Measurements from ENCODE around the gene CEACAM3. TPM values are rescaled to one million over a fixed set of nuclear protein-coding genes. Genes with fewer than 3 reads are reported as not detected.
A peak's percentile ranks its signal among the peaks of the same experiment; 100 is the strongest.

The CEACAM3 gene
- total and polyA plus RNA-seq, 9 of the 15 experiments (the other 6 are each of a cell fraction or from before 2014, with no cell fraction given): not detected

- TF ChIP-seq CUX1 (CRISPR knock-in tag; IDR thresholded peaks at IDR 0.05) (no peak), ZKSCAN3 (CRISPR knock-in tag; IDR thresholded peaks at IDR 0.05) (no peak), ZC3H11A (IDR thresholded peaks at IDR 0.05; ENCODE audit: low read depth, low read length) (no peak), KHSRP (IDR thresholded peaks at IDR 0.05) (no peak)
These were observed 25.0 kb upstream of the CEACAM3 start (continued) for GRCh38 chr19:41771410-41771809.

GRCh38 chr19:41774515-41774980, 21.8 kb upstream of the CEACAM3 start:
- no peak for TF ChIP-seq PHB2 (IDR thresholded peaks at IDR 0.05; ENCODE audit: low read depth)
- TF ChIP-seq MTA3 (IDR thresholded peaks at IDR 0.05; ENCODE audit: borderline replicate concordance): no peak
- TF ChIP-seq, protein P1, sequence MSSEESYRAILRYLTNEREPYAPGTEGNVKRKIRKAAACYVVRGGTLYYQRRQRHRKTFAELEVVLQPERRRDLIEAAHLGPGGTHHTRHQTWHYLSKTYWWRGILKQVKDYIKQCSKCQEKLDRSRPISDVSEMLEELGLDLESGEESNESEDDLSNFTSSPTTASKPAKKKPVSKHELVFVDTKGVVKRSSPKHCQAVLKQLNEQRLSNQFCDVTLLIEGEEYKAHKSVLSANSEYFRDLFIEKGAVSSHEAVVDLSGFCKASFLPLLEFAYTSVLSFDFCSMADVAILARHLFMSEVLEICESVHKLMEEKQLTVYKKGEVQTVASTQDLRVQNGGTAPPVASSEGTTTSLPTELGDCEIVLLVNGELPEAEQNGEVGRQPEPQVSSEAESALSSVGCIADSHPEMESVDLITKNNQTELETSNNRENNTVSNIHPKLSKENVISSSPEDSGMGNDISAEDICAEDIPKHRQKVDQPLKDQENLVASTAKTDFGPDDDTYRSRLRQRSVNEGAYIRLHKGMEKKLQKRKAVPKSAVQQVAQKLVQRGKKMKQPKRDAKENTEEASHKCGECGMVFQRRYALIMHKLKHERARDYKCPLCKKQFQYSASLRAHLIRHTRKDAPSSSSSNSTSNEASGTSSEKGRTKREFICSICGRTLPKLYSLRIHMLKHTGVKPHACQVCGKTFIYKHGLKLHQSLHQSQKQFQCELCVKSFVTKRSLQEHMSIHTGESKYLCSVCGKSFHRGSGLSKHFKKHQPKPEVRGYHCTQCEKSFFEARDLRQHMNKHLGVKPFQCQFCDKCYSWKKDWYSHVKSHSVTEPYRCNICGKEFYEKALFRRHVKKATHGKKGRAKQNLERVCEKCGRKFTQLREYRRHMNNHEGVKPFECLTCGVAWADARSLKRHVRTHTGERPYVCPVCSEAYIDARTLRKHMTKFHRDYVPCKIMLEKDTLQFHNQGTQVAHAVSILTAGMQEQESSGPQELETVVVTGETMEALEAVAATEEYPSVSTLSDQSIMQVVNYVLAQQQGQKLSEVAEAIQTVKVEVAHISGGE (CRISPR knock-in tag; IDR thresholded peaks at IDR 0.05): peak in 1 of 3 experiments; percentile 24; a peak in 1 of 6 replicates
- TF ChIP-seq ETS2 (tag; IDR thresholded peaks at IDR 0.05; ENCODE audit: borderline replicate concordance, poor library complexity, severe bottlenecking): no peak
- TF ChIP-seq NEUROD1 (IDR thresholded peaks at IDR 0.05; ENCODE audit: borderline replicate concordance, low read depth, low read length, partially characterized antibody): no peak
- TF ChIP-seq, protein P2, sequence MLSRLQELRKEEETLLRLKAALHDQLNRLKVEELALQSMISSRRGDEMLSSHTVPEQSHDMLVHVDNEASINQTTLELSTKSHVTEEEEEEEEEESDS (CRISPR knock-in tag; IDR thresholded peaks at IDR 0.05): no peak
- Histone ChIP-seq H4K20me1 (replicated peaks; ENCODE audit: control insufficient read depth, insufficient read depth, low read length) (no peaks in the 10 kb centered on the region; the same call in 1 of the 2 replicates), H3K9me3 (replicated peaks; ENCODE audit: control insufficient read depth, insufficient read depth, low read depth, low read length) (no peaks in the 10 kb centered on the region), H3K27me3 (ENCODE audit: control insufficient read depth in 2 of 2, insufficient read depth in 2 of 2, low read length in 2 of 2) (peaks cover 13 to 21% of the 10 kb centered on the region in 2 experiments; a peak in 4 of 5 replicates), H3K79me2 (ENCODE audit: control insufficient read depth, insufficient read depth, low read length) (no peaks in the 10 kb centered on the region), H3K36me3 (ENCODE audit: control insufficient read depth, insufficient read depth, low read length) (no peaks in the 10 kb centered on the region), H3K4me3 (no peak overlapping the region), H3K9ac (ENCODE audit: insufficient read depth in 1 of 2, low read depth in 2 of 2, low read length in 2 of 2) (no peak overlapping the region), H3K4me1 (replicated peaks in 1 of 2; ENCODE audit: control insufficient read depth in 2 of 2, insufficient read depth in 2 of 2, low read length in 2 of 2) (no peaks in the 10 kb centered on the region), H3K9me1 (ENCODE audit: control insufficient read depth, insufficient read depth, low read length) (no peaks in the 10 kb centered on the region), H3K27ac (ENCODE audit: extremely low read depth, low read depth, low read length) (no peak overlapping the region), H2AFZ (ENCODE audit: low read depth, low read length) (no peak overlapping the region), H3K4me2 (ENCODE audit: insufficient read depth, low read length) (no peak overlapping the region)
- no peak for DNase-seq (ENCODE audit: extremely low read depth in 1 of 4, low spot score in 3 of 4)
- POLR2A ChIA-PET: interaction anchor here (0.7 kb wide), 1 partner anchor 21 kb away, joined by 3 read pairs; no protein-coding TSS in a partner anchor
- no peak for FAIRE-seq
- WGBS (ENCODE audit: insufficient coverage, low coverage, missing lambda C conversion rate): 0% methylated on average over 6 of the region's 6 CpGs
- no peak for ATAC-seq
- BruUV-seq (replicated peaks): no TSS peak
- in situ Hi-C loops (cut with MboI): no loop called here
- CTCF ChIA-PET (ENCODE audit: low intra/inter-chr PET ratio): interaction anchor here (0.7 kb wide), 1 partner anchor 927 kb away, joined by 5 read pairs; no protein-coding TSS in a partner anchor
- intact Hi-C loops (cut with micrococcal nuclease): no loop called here

All from K562 (cell line).